K562 treated with DMSO at 1 percent for 48 hours (cell line): ENCODE measurements around the gene RFPL1. TPM values are rescaled to one million over a fixed set of nuclear protein-coding genes. Genes with fewer than 3 reads are reported as not detected.

ENCODE experiments used
- total RNA-seq: library from RNA; unstranded; fragments of 300-600 nt; gene quantifications from 2 replicates; pipeline ENCODE4 v1.2.3, GENCODE V29; 2022; ENCODE audit warnings: low replicate concordance; ENCODE audit errors: extremely low read depth

RFPL1 gene
- total RNA-seq, result not detected in 2 replicates

DNA sequence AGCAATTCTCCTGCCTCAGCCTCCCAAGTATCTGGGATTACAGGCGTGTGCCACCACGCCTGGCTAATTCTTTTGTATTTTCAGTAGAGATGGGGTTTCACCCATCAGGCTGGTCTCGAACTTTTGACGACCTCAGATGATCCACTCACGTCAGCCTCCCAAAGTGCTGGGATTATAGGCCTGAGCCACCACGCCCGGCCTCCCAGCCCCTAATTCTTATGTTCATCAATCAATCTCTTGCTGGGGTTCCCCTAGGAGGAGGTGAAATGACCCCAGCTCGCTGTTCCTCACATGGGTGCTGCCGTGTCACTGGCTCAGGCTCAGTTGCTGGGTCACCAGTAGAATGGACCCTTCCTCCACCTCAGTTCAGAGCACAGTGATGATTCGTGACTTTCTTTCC, at the start of gene RFPL1:
Gene RFPL1, plus strand, starts transcription at position 301 of the 400 bp plus-strand sequence.

GRCh38 chr22:29479417-29480261, 41.3 kb downstream of the RFPL1 start, which contains the start of gene NEFH:
TSS of gene NEFH (plus strand) at chr22:29480218. CDS start at chr22:29480263, 45 bp downstream.

Other genes starting within 250 kb of the RFPL1 start
- not detected in 2 replicates for gene EMID1, start 232.7 kb upstream of the RFPL1 start, total RNA-seq
- gene RHBDD3, start 170.6 kb upstream of the RFPL1 start, total RNA-seq, result not detected in 2 replicates
- gene EWSR1, start 170.3 kb upstream of the RFPL1 start, total RNA-seq, result 458 TPM in 1 of 2 replicates, not detected in the other
- not detected in 2 replicates for gene GAS2L1, start 131.9 kb upstream of the RFPL1 start, total RNA-seq
- gene RASL10A, start 122.9 kb upstream of the RFPL1 start, total RNA-seq, result not detected in 2 replicates
- gene AP1B1, start 50.0 kb upstream of the RFPL1 start, total RNA-seq, result 155 TPM in 1 of 2 replicates, not detected in the other
- gene NEFH, start 41.6 kb downstream of the RFPL1 start, total RNA-seq, result not detected in 2 replicates
- gene THOC5, start 115.2 kb downstream of the RFPL1 start, total RNA-seq, result not detected in 2 replicates
- not detected in 2 replicates for gene NIPSNAP1, start 142.5 kb downstream of the RFPL1 start, total RNA-seq
- not detected in 2 replicates for gene NF2, start 165.1 kb downstream of the RFPL1 start, total RNA-seq